Measurements from ENCODE around the gene ANKDD1B. TPM values are rescaled to one million over a fixed set of nuclear protein-coding genes. Genes with fewer than 3 reads are reported as not detected.

Gene ANKDD1B
- polyA plus RNA-seq, 3 donors = 0.32 TPM; not detected in 2

DNA sequence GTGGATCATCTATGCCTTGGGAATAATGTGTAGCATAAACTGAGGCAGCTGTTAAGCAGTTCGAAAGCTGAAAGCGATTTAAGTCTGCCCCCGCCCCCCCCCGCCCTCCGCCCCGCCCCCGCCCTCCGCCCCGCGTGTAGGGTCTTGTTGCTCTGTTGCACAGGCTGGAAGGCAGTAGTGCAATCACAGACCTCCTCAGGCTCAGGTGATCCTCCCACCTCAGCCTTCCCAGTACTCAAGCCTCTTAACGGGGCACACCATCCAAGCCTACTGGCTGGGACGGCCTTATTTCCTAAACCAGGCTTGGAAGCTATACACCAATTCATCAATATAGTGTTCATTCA, 945 bp downstream of the ANKDD1B start:
- Histone ChIP-seq H3K9ac (ENCODE audit: insufficient read depth, low read length, poor library complexity, severe bottlenecking) (no peak overlapping the region), H2AFZ (ENCODE audit: insufficient read depth, low read depth, low read length, poor library complexity, severe bottlenecking) (no peak overlapping the region), H3K27ac (ENCODE audit: low read depth in 1 of 2, low read length in 2 of 2) (no peak overlapping the region), H3K27me3 (ENCODE audit: control insufficient read depth in 2 of 2, insufficient read depth in 2 of 2, low read length in 2 of 2) (peaks cover 5 to 11% of the 10 kb centered on the region in 2 donors), H4K20me1 (ENCODE audit: insufficient read depth, low read length) (no peaks in the 10 kb centered on the region), H3K4me1 (ENCODE audit: control insufficient read depth in 1 of 2, insufficient read depth in 2 of 2, low read length in 2 of 2) (peaks cover 17% of the 10 kb centered on the region in 2 donors), H3K9me3 (replicated peaks in 1 of 2; ENCODE audit: control insufficient read depth in 1 of 2, insufficient read depth in 1 of 2, low read length in 2 of 2) (no peaks in the 10 kb centered on the region), H3K79me2 (ENCODE audit: insufficient read depth, low read length) (no peaks in the 10 kb centered on the region), H3K4me2 (replicated peaks; ENCODE audit: extremely low read depth, low read length, poor library complexity, severe bottlenecking) (peak overlapping the region; percentile 66), H3K36me3 (replicated peaks in 1 of 2; ENCODE audit: control insufficient read depth in 1 of 2, insufficient read depth in 2 of 2, low read length in 2 of 2) (no peaks in the 10 kb centered on the region), H3K4me3 (replicated peaks in 1 of 3; ENCODE audit: low read depth in 2 of 3, low read length in 3 of 3) (no peak overlapping the region)
- intact Hi-C loops (cut with micrococcal nuclease) = no loop called here
- Mint-ChIP-seq H3K4me3 (no peak overlapping the region), H3K36me3 (peaks cover 4 to 8% of the 10 kb centered on the region in 2 donors), H3K27me3 (ENCODE audit: low read depth in 3 of 3) (peaks cover 13 to 18% (median 18%) of the 10 kb centered on the region in 3 donors), H3K27ac (no peak overlapping the region), H3K4me1 (peaks cover 21% of the 10 kb centered on the region), H3K9me3 (no peaks in the 10 kb centered on the region)
- DNase-seq = no peak
- TF ChIP-seq, protein P1, sequence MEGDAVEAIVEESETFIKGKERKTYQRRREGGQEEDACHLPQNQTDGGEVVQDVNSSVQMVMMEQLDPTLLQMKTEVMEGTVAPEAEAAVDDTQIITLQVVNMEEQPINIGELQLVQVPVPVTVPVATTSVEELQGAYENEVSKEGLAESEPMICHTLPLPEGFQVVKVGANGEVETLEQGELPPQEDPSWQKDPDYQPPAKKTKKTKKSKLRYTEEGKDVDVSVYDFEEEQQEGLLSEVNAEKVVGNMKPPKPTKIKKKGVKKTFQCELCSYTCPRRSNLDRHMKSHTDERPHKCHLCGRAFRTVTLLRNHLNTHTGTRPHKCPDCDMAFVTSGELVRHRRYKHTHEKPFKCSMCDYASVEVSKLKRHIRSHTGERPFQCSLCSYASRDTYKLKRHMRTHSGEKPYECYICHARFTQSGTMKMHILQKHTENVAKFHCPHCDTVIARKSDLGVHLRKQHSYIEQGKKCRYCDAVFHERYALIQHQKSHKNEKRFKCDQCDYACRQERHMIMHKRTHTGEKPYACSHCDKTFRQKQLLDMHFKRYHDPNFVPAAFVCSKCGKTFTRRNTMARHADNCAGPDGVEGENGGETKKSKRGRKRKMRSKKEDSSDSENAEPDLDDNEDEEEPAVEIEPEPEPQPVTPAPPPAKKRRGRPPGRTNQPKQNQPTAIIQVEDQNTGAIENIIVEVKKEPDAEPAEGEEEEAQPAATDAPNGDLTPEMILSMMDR (IDR thresholded peaks at IDR 0.05) = no peak
- WGBS (ENCODE audit: insufficient coverage) = 83% methylated on average over 1 of the region's 12 CpGs

DNA sequence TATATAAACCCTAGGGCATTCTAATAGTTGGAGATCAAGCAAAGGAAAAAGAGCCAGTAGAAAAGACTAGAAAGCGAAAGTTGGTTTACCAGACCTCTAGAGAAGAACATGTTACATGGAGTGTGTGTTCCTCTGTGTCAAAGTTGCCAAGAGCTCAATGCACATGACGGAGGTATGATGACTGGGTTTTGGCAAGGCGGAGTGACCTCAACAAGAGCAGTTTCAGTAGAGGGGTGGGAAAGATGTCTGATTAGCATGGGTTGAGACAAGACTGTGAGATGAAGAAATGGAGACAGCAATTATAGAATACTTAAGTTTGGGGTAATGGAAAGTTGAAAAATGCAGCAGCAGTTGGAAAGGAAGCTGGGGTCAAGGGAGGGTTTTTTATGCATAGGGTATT, 1.6 kb downstream of the ANKDD1B start:
- TF ChIP-seq, protein P1 (IDR thresholded peaks at IDR 0.05) = no peak
- Mint-ChIP-seq H3K36me3 (peaks cover under 1 to 8% of the 10 kb centered on the region in 2 donors), H3K27ac (no peak overlapping the region), H3K4me3 (no peak overlapping the region), H3K27me3 (ENCODE audit: low read depth in 3 of 3) (peaks cover 13 to 18% (median 18%) of the 10 kb centered on the region in 3 donors), H3K9me3 (no peaks in the 10 kb centered on the region), H3K4me1 (peaks cover 17% of the 10 kb centered on the region)
- Histone ChIP-seq H3K9ac (ENCODE audit: insufficient read depth, low read length, poor library complexity, severe bottlenecking) (no peak overlapping the region), H4K20me1 (ENCODE audit: insufficient read depth, low read length) (no peaks in the 10 kb centered on the region), H3K9me3 (replicated peaks in 1 of 2; ENCODE audit: control insufficient read depth in 1 of 2, insufficient read depth in 1 of 2, low read length in 2 of 2) (no peaks in the 10 kb centered on the region), H3K79me2 (ENCODE audit: insufficient read depth, low read length) (no peaks in the 10 kb centered on the region), H3K36me3 (replicated peaks in 1 of 2; ENCODE audit: control insufficient read depth in 1 of 2, insufficient read depth in 2 of 2, low read length in 2 of 2) (no peaks in the 10 kb centered on the region), H3K27me3 (ENCODE audit: control insufficient read depth in 2 of 2, insufficient read depth in 2 of 2, low read length in 2 of 2) (peaks cover 5 to 11% of the 10 kb centered on the region in 2 donors), H3K27ac (ENCODE audit: low read depth in 1 of 2, low read length in 2 of 2) (no peak overlapping the region), H3K4me1 (ENCODE audit: control insufficient read depth in 1 of 2, insufficient read depth in 2 of 2, low read length in 2 of 2) (peaks cover 13% of the 10 kb centered on the region in 2 donors), H2AFZ (ENCODE audit: insufficient read depth, low read depth, low read length, poor library complexity, severe bottlenecking) (no peak overlapping the region), H3K4me3 (replicated peaks in 1 of 3; ENCODE audit: low read depth in 2 of 3, low read length in 3 of 3) (no peak overlapping the region), H3K4me2 (replicated peaks; ENCODE audit: extremely low read depth, low read length, poor library complexity, severe bottlenecking) (no peak overlapping the region)
- no peak for DNase-seq
- intact Hi-C loops (cut with micrococcal nuclease) = no loop called here
- 96% methylated on average over 3 of the region's 3 CpGs for WGBS (ENCODE audit: insufficient coverage)
